Activated T-cell treated with anti-CD3 and anti-CD28 coated beads for 4 hours (primary cell): ENCODE measurements around the gene CLOCK.

Experiments used
- DNase-seq: peaks from one replicate; pipeline ENCODE4 v3.0.0-alpha.2; 2020

Gene CLOCK

GRCh38 chr4:55410431-55410830, 136.3 kb downstream of the CLOCK start:
- DNase-seq, result no peak

- no peak for DNase-seq
Measured at GRCh38 chr4:55409468-55410171, 137.1 kb downstream of the CLOCK start.

GRCh38 chr4:55407764-55408163, 138.9 kb downstream of the CLOCK start:
- no peak for DNase-seq

- DNase-seq, result no peak
Measured at GRCh38 chr4:55407119-55407518, 139.6 kb downstream of the CLOCK start.

GRCh38 chr4:55406545-55406944, 140.2 kb downstream of the CLOCK start:
- DNase-seq, result no peak

- no peak for DNase-seq
Measured at GRCh38 chr4:55405073-55405472, 141.6 kb downstream of the CLOCK start.

- no peak for DNase-seq
Measured at GRCh38 chr4:55399581-55399980, 147.1 kb downstream of the CLOCK start.

GRCh38 chr4:55398966-55399365, 147.7 kb downstream of the CLOCK start:
- DNase-seq, result no peak

GRCh38 chr4:55398461-55398860, 148.2 kb downstream of the CLOCK start:
- DNase-seq, result no peak

GRCh38 chr4:55397520-55398321, 149.0 kb downstream of the CLOCK start:
- DNase-seq, result no peak

- DNase-seq, result no peak
Measured at GRCh38 chr4:55397126-55397436, 149.6 kb downstream of the CLOCK start.

GRCh38 chr4:55396308-55397125, 150.2 kb downstream of the CLOCK start:
- DNase-seq, result peak; percentile 1

- peak; percentile 78 for DNase-seq
Measured at GRCh38 chr4:55395529-55396307, 151.0 kb downstream of the CLOCK start, which contains the start of gene TMEM165. Gene TMEM165, plus strand, starts transcription at chr4:55395957. Its CDS starts 233 bp downstream, at chr4:55396190.

- no peak for DNase-seq
Measured at GRCh38 chr4:55395218-55395528, 151.5 kb downstream of the CLOCK start.

GRCh38 chr4:55393461-55394320, 153.0 kb downstream of the CLOCK start:
- DNase-seq, result no peak

GRCh38 chr4:55386840-55387239, 159.9 kb downstream of the CLOCK start:
- no peak for DNase-seq

GRCh38 chr4:55386073-55386472, 160.6 kb downstream of the CLOCK start:
- DNase-seq, result no peak

GRCh38 chr4:55385201-55385649, 161.5 kb downstream of the CLOCK start:
- no peak for DNase-seq

- no peak for DNase-seq
Measured at GRCh38 chr4:55382488-55383003, 164.2 kb downstream of the CLOCK start.

- DNase-seq, result no peak
Measured at GRCh38 chr4:55381502-55381901, 165.2 kb downstream of the CLOCK start.

- no peak for DNase-seq
Measured at GRCh38 chr4:55380576-55380975, 166.1 kb downstream of the CLOCK start.
